PC-3 (cell line): ENCODE data around the gene ADIRF. TPM values are rescaled to one million over a fixed set of nuclear protein-coding genes. Genes with fewer than 3 reads are reported as not detected.

ENCODE experiments used
- ATAC-seq: fragments of 200-7000 bp; cut with Tn5 transposase; 2 replicates; pipeline ENCODE4 v1.9.1; 2020; ENCODE audit warnings: mild to moderate bottlenecking, moderate library complexity
- BruUV-seq: library from RNA; stranded (reverse); fragments of 400-500 nt; replicated peaks from 2 replicates; lab custom pipeline; 2021; lab: Mats Ljungman, UMichigan
- CTCF ChIA-PET: fragments of 300-600 bp; sonication (Branson Sonifier 250); formaldehyde crosslinking; loops from one replicate; lab custom pipeline; 2022; ENCODE audit warnings: antibody characterized with exemption; lab: Charles Lee
- POLR2A ChIA-PET: fragments of 300-600 bp; sonication (Branson Sonifier 250); formaldehyde crosslinking; loops from one replicate; lab custom pipeline; 2022; ENCODE audit warnings: antibody characterized with exemption; ENCODE audit not compliant: unreplicated experiment; lab: Charles Lee
- DNase-seq: peaks from one replicate; pipeline ENCODE4 v3.0.0-alpha.2; 2015
- H2AFZ ChIP-seq: fragments of 300-600 bp; sonication (generic); 2 replicates; pipeline ENCODE4 v1.6.0; 2016; ENCODE audit warnings: antibody characterized with exemption, low read length
- H3F3A ChIP-seq: fragments of 300-600 bp; sonication (generic); one replicate; pipeline ENCODE4 v1.6.0; 2017; ENCODE audit warnings: antibody characterized with exemption, low read length, control low read depth, mild to moderate bottlenecking; ENCODE audit not compliant: unreplicated experiment
- H3K27ac ChIP-seq: fragments of 300-600 bp; sonication (generic); 2 replicates; pipeline ENCODE4 v1.5.1; 2016; ENCODE audit warnings: mild to moderate bottlenecking, low read length
- H3K27me3 ChIP-seq: fragments of 300-600 bp; sonication (generic); 2 replicates; pipeline ENCODE4 v1.6.1; 2016; ENCODE audit warnings: low read length, mixed read lengths
- H3K36me3 ChIP-seq: fragments of 300-600 bp; sonication (generic); 2 replicates; pipeline ENCODE4 v1.6.1; 2016; ENCODE audit warnings: low read depth, mixed run types, low read length, mixed read lengths
- H3K4me1 ChIP-seq: fragments of 300-600 bp; sonication (generic); 2 replicates; pipeline ENCODE4 v1.5.1; 2016; ENCODE audit warnings: low read length; ENCODE audit not compliant: insufficient read depth
- H3K4me2 ChIP-seq: fragments of 300-600 bp; sonication (generic); 2 replicates; pipeline ENCODE4 v1.6.0; 2016; ENCODE audit warnings: low read length
- H3K4me3 ChIP-seq: fragments of 300-600 bp; sonication (generic); 2 replicates; pipeline ENCODE4 v1.5.1; 2016; ENCODE audit warnings: mild to moderate bottlenecking, low read length, mixed read lengths
- H3K79me2 ChIP-seq: fragments of 300-600 bp; sonication (generic); 2 replicates; pipeline ENCODE4 v1.6.1; 2017; ENCODE audit warnings: low read length, mixed read lengths
- H3K9ac ChIP-seq: fragments of 300-600 bp; sonication (generic); 2 replicates; pipeline ENCODE4 v1.6.0; 2016; ENCODE audit warnings: mild to moderate bottlenecking, low read length
- H3K9me2 ChIP-seq: fragments of 300-600 bp; sonication (generic); replicated peaks from 2 replicates; pipeline ENCODE4 v1.6.1; 2016; ENCODE audit warnings: mixed run types, low read length, mixed read lengths
- H3K9me3 ChIP-seq: fragments of 300-600 bp; sonication (generic); 2 replicates; pipeline ENCODE4 v1.6.1; 2016; ENCODE audit warnings: low read length, mixed read lengths
- H4K20me1 ChIP-seq: fragments of 300-600 bp; sonication (generic); 2 replicates; pipeline ENCODE4 v1.6.1; 2016; ENCODE audit warnings: low read length, mixed read lengths
- CTCF ChIP-seq: fragments of 300-600 bp; sonication (generic); conservative IDR thresholded peaks from 2 replicates; pipeline ENCODE4 v1.5.1; 2017; ENCODE audit warnings: antibody characterized with exemption, low read depth, mild to moderate bottlenecking, low read length
- EZH2 ChIP-seq: fragments of 300-600 bp; sonication (generic); IDR thresholded peaks from one replicate; pipeline ENCODE4 v1.6.1; 2017; ENCODE audit warnings: antibody characterized with exemption, mild to moderate bottlenecking, low read length; ENCODE audit not compliant: unreplicated experiment
- EZH2phosphoT487 ChIP-seq: fragments of 300-600 bp; sonication (generic); IDR thresholded peaks from 2 replicates; pipeline ENCODE4 v1.6.1; 2018; ENCODE audit warnings: mild to moderate bottlenecking, antibody characterized with exemption, low read length, borderline replicate concordance
- intact Hi-C: fragments of 100-400 bp; cut with micrococcal nuclease; formaldehyde crosslinking; loops from 2 replicates; pipeline ENCODE4 v1.9.0; 2023
- total RNA-seq: library from RNA; depleted of rRNA; stranded (reverse); fragments of >200 nt; gene quantifications from 2 replicates; pipeline ENCODE4 v1.2.3, GENCODE V29; 2014

The ADIRF gene
- total RNA-seq, 1 experiment from 2014 or later = 259 TPM

- DNase-seq = no peak
- ChIA-PET CTCF (interaction anchor here (0.6 kb wide), 1 partner anchor 21 kb away, joined by 3 read pairs; no protein-coding TSS in a partner anchor), POLR2A (interaction anchor here (0.6 kb wide), 1 partner anchor 165 kb away, joined by 7 read pairs; no protein-coding TSS in a partner anchor)
- TF ChIP-seq EZH2phosphoT487 (no peak), EZH2 (no peak), CTCF (no peak)
- H3K36me3 ChIP-seq = no peaks in the 10 kb centered on the region
- H2AFZ ChIP-seq = no peak overlapping the region
- no peaks in the 10 kb centered on the region for H3K9me2 ChIP-seq
- no peak for ATAC-seq
- H3K4me1 ChIP-seq = peaks cover 49% of the 10 kb centered on the region
- intact Hi-C loops = no loop called here
- H3F3A ChIP-seq = no peaks in the 10 kb centered on the region
- H3K4me2 ChIP-seq = no peak overlapping the region
- no peaks in the 10 kb centered on the region for H3K9me3 ChIP-seq
- H3K27ac ChIP-seq = no peak overlapping the region
- no peaks in the 10 kb centered on the region for H4K20me1 ChIP-seq
- peaks cover 9% of the 10 kb centered on the region for H3K79me2 ChIP-seq
- no peak overlapping the region for H3K9ac ChIP-seq
- no peaks in the 10 kb centered on the region for H3K27me3 ChIP-seq
- BruUV-seq = no TSS peak
- H3K4me3 ChIP-seq = no peak overlapping the region
Observed at GRCh38 chr10:86963341-86963919, 4.9 kb upstream of the ADIRF start.

- no peaks in the 10 kb centered on the region for H3K27me3 ChIP-seq
- H3F3A ChIP-seq = no peaks in the 10 kb centered on the region
- H3K4me1 ChIP-seq = peaks cover 45% of the 10 kb centered on the region
- H3K4me2 ChIP-seq = no peak overlapping the region
- DNase-seq (no peak), ATAC-seq (no peak)
- peaks cover 17% of the 10 kb centered on the region for H3K79me2 ChIP-seq
- TF ChIP-seq EZH2phosphoT487 = no peak
- TF ChIP-seq EZH2 = no peak
- TF ChIP-seq CTCF = no peak
- no peaks in the 10 kb centered on the region for H3K9me2 ChIP-seq
- H2AFZ ChIP-seq = no peak overlapping the region
- H4K20me1 ChIP-seq = no peaks in the 10 kb centered on the region
- no peak overlapping the region for H3K27ac ChIP-seq
- CTCF ChIA-PET = interaction anchor here (0.6 kb wide), 1 partner anchor 21 kb away, joined by 3 read pairs; no protein-coding TSS in a partner anchor
- no TSS peak for BruUV-seq
- POLR2A ChIA-PET = interaction anchor here (0.6 kb wide), 1 partner anchor 166 kb away, joined by 7 read pairs; no protein-coding TSS in a partner anchor
- intact Hi-C loops = no loop called here
- H3K4me3 ChIP-seq = no peak overlapping the region
- H3K9ac ChIP-seq = no peak overlapping the region
- H3K36me3 ChIP-seq = no peaks in the 10 kb centered on the region
- no peaks in the 10 kb centered on the region for H3K9me3 ChIP-seq
Observed at GRCh38 chr10:86964061-86964846, 4.0 kb upstream of the ADIRF start.

- DNase-seq (no peak), ATAC-seq (no peak)
- Histone ChIP-seq H3K9ac (no peak overlapping the region), H4K20me1 (peaks cover 4% of the 10 kb centered on the region; the same call in 1 of the 2 replicates), H3K4me2 (no peak overlapping the region), H3K27me3 (no peaks in the 10 kb centered on the region), H2AFZ (no peak overlapping the region), H3F3A (no peaks in the 10 kb centered on the region), H3K4me3 (no peak overlapping the region), H3K9me2 (no peaks in the 10 kb centered on the region), H3K36me3 (no peaks in the 10 kb centered on the region), H3K9me3 (no peaks in the 10 kb centered on the region), H3K79me2 (peaks cover 23% of the 10 kb centered on the region), H3K4me1 (peaks cover 45% of the 10 kb centered on the region), H3K27ac (no peak overlapping the region)
- no TSS peak for BruUV-seq
- POLR2A ChIA-PET = no interaction called here
- CTCF ChIA-PET = no interaction called here
- intact Hi-C loops = no loop called here
- TF ChIP-seq EZH2 = no peak
- no peak for TF ChIP-seq CTCF
- TF ChIP-seq EZH2phosphoT487 = no peak
Observed at GRCh38 chr10:86964847-86965190, 3.5 kb upstream of the ADIRF start.
